HG03066 (cell line): ENCODE results near the gene RBM38.

Source experiments
- ATAC-seq: cut with Tn5 transposase; IDR thresholded peaks from one replicate; pipeline ENCODE4 v1.9.1; 2021; ENCODE audit warnings: low read depth; ENCODE audit not compliant: unreplicated experiment

Gene RBM38

DNA sequence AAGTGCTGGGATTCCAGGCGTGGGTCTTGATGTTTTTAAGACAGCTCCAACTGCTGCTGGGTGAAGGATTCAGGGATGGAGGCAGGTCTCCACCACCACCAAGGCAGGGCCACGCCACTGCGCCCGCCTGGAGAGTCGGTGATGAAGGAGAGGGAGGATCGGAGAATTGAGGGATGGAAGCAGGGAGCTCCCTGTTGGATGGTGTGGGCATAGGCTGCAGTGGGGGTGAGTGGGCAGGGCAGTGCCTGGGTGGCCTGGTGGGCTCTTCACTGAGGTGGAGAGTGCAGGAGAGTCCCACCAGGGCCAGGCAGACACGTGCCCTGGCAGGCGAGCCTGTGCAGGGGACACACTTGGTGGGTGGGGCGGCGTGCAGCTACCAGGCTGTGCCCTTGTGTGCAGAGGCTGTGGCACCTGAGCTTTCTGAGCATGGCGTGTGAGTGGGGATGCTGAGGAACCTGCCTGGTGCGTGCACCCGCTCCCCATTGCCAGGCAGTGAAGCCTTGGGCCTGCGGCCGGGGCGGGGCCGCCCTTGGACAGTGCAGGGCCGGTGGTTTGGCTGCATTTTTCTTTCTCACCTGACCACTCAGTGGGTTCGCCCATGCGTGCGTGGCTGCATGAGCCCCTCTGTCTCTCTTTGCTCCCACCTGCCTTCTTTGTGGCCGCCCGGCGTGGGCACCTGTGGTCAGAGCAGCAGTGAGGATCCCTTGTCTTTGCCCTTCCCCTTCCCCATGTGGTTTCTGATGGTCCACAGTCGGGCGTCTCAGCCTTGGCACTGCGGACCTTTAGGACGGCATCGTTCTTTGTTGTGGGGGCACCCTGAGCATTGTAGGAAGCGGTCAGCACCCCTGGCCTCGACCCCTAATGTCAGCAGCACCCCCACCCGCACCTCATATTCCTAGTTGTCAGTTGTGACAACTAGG lies 11.3 kb downstream of the RBM38 start:
- no peak for ATAC-seq

DNA sequence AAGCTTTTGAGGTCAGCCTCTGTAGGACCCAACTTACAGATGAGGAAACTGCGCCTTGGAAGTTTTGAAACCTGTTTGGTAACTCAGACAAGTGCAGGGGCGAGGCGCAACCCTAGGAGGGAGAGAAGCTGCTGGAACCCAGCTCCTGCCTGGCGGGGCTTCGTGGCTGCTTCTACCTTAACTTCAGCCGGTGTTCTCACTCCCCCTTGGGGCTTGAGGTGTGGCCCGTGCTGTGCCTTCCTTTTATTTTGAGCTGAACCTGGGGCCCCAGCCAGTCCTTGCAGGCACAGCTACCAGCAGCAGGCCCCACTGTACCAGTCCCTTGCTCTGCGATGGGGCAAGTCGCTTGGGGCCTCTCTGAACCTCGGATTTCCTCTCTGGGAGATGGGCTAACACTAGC lies 12.0 kb downstream of the RBM38 start:
- no peak for ATAC-seq

DNA sequence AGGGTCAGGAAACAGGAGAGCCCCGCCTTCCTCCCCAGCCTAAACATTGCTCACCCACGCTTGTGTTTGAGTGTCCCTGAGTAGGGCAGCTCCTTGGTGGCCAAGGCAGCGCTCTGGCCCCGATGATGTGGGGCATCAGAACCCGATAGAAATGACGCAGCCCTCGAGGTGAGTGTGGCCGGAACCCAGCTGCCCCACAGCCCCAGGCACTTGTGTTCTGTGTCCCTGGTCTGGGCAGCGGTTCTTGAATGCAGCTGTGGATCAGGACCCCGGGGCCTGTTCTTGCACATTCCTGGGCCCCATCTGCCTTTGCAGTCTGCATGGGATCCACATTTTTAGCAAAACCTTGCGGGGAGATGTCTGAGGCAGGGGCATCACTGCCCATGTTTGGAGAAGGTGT lies 12.8 kb downstream of the RBM38 start:
- ATAC-seq: no peak

DNA sequence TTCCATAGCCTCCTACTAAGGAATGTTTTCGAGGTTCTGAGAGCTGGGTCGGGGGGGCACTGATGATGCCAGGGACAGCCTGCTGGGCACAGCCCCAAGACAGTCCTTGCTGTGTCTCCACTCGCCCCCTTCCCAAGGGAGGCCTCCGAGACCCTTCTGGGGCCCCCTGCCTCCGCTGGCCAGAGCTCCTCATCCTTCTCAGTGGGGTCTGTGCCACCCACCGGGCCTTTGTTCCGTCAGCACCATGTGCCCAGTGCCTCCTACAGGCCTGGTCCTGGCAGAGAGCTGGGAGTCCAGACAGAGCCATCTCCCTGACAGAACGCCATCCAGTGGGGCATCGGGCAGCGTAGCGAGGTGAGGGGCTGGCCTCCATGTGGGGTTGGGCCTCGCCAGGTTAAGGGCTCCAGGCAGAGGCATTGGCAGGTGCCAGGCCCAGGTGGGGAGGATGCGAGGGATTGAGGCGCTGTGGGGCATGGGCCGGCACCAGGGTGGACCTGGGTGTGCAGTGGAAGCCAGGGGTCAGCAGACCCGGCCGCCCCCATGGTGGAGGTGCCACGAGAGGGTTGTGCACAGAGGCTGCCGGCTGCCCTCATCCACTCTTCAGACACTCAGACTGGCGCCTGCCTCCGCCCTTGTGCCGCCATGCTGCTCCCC lies 13.3 kb downstream of the RBM38 start:
- no peak for ATAC-seq

DNA sequence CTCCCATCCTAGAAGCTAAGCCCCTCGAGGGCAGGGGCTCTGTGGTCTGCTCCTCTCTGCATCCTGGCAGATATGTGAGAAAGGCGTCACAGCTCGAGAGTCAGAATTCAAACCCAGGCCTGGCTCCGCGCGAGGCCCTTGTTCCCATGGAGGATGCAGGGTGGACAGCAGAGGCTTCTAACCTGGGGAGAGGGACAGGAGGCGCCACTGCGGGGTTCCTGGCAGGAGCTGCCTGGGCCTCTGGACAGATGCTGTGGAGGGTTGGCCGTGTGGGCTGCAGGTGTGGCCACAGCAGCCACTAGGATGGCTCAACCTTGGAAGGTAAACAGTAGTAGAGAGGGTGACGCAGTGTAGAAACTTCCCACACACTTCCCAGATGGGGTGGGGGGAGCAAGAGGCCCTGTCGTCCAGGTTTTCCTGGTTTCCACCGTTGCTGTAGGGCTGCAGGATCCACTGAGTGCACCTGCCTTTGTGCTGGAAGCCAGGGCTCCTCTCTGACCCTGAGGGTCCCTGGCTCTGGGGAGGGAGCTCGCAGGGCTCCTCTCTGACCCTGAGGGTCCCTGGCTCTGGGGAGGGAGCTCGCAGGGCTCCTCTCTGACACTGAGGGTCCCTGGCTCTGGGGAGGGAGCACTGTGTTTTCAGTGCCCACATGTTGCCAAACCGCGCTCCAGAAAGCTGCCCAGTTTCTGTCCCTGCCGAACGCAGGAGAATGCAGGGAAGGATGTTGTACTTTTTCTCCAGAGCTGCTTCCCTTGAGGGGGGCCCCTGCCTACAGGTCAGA lies 14.2 kb downstream of the RBM38 start:
- no peak for ATAC-seq

DNA sequence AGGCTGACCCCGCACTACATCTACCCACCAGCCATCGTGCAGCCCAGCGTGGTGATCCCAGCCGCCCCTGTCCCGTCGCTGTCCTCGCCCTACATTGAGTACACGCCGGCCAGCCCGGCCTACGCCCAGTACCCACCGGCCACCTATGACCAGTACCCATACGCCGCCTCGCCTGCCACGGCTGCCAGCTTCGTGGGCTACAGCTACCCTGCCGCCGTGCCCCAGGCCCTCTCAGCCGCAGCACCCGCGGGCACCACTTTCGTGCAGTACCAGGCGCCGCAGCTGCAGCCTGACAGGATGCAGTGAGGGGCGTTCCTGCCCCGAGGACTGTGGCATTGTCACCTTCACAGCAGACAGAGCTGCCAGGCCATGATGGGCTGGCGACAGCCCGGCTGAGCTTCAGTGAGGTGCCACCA lies 16.4 kb downstream of the RBM38 start:
- no peak for ATAC-seq

DNA sequence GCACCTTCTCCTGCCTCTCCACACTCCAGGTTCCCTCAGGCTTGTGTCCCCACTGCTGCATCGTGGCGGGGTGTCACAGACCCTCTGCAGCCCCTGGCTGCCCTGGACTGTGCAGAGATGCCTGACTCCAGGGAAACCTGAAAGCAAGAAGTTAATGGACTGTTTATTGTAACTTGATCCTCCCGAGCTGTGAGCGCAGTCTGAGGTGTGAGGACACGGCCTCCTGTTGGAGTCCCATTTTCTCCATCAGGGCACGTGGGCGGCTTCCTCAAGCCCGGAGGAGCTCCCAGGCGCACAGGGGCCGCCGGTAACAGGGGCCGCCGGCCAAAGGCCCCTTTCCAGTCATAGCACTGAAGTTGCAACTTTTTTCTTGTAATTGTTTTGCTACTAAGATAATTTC lies 16.9 kb downstream of the RBM38 start:
- ATAC-seq: no peak

DNA sequence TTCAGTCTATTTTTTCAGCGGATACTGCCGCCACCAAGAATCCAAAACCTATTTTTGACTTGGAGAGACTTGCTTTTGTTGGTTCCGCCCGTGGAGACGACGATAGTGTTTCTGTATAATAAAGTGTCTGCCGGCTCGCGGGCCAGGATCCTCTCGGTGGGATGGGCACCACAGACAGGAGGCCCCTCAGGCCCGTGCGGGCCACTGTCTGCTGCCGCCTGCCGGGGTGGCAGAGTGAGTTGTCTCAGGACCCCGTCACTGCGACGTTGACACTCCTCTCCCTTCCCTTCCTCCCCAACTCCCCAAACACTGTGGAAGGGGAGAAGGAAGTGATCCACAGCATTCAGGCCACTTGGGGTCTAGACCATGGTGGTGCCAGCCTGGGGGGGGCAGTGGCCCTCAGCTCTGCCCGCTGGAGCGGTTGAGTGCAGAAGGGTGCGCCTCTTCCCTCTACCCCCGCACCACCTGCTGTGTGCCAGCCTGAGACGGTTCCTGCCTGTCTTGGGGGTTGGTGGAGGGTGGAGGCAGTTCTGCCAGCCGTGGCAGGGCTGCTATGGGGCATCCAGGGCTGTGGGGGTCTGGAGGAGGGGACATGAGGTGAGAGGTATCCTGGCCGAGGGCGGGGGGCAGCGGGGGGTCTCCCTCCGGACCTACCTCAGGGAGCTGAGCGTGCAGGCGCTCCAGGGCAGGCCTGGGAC lies 17.5 kb downstream of the RBM38 start:
- no peak for ATAC-seq

DNA sequence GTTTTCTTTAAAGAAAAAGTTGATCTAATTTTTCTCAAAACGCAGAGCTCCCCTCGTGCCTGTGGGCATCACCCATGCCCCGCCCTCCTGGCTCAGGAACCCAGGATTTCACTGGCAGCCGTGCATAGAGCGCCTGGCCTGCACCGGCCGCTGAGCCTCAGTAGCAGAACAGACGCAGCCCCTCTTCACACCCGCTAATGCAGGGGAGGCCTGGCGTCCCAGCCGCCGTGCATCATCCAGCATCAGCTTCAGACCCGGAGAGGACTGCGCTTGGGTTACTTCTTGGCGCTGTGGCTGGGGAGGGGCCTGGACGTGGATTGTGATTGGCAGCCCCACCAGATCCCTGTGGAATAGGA lies 18.1 kb downstream of the RBM38 start:
- no peak for ATAC-seq

DNA sequence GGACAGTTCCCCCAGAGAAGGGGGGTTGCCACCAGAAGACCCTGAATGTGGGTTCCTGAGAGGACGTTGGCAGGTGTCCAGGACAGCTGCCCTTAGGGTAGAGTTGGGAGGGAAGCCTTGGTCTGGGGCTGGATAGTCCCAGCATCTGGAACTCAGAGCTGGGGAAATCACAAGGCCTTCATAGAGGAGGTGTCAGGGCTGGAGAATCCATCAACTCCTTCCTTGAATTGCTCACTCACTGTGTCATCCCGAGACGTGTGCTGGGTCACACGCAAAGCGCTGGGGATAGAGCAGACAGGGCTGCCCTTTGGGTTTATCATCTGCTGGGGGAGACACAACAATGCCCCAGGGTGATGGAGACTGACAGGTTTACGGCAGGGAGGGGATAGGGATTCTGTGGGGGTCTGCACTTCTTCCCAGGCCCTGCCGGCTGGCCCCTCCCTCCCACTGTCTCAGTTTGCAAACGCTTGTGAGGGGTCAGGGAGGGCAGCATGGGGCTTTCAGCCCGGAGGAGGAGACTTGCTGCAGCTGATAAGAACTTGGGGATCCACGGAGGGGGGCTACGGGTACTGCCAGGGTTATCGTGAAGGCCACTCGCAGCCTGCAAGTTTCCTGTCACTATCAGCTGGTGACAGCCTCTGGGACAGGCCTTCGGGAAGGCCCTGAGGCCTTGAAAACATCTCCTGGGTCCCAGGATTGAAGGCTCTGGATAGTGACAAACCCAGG lies 18.6 kb downstream of the RBM38 start:
- ATAC-seq: no peak

DNA sequence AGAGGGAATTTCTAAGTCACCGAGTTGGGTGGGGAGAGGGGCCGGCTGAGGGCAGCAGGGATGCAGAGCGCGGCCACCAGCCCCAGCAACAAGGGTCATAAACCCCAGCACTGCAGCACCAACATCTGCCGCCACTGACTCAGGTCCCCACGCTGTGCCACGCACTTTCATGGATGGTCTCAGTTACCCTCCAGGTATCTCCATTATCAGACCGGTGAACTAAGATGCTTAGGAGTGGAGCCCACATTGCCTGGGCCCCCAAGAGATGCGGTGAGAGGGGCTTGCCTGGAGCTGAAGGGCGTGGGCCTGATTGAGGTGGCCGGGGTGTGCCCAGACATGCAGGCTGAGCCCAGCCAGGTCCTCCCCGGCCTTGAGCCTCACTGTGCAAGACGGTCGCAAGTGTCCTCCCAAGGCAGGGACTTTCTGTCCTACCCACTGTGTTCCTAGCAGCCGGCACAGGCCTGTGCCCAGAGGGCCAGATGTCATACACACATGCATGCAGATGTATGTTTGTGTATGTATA lies 19.3 kb downstream of the RBM38 start:
- no peak for ATAC-seq

DNA sequence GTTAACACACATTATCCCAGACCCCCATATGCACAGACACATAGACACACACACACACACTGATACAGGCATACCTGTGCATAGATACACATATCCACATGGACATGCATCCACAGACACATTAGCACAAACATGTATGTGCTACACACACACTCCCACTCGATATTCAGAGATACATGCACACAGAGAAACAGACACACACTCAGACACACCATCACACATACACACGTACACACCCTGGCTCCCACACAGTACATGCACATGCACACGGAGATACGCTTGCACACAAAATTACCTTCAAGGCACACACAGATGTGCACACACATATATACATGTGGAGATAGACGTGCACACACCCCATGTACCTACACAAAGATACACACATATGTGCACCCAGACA lies 19.7 kb downstream of the RBM38 start:
- no peak for ATAC-seq

DNA sequence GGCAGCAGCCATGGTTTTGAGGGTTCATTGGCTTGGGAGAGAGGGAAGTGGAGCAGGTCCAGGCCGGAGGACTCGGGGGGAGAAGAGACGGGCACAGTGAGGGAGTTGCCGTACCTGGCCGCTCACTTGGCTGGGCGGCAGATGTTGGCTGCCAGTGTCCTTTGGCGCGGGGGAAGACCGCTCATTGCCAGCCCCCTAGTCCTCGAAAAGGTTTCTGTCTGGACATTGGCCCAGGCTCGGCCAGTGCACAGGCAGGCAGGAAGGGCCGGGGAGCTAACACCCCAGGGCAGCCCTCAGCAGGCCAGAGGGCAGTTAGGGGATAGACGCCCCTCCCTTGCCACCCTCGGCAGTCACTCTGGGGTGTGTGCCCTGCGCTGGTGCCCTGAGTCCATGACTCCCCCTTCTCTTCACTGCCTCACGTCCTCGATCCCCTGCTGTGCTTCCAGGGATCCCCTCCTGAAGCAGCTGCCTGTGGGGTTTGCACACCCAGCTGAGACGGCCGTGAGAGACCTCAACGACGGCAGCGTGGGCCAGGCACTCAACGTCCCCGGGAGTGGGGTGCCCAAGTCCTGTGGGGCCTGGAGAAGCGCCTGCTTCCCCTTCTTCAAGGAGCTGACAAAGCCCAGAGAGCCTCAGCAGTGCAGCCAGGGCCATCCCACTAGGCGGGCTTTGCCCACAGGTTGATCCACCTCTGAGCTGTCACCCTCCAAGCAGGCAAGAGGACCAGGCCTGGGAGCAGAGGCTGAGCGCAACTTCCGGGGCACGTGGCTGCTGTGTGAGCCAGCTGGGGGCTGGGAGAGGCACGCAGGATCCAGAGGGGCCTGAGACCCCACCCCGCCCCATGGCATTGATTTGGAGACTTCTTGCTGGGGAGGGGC lies 20.4 kb downstream of the RBM38 start:
- no peak for ATAC-seq

DNA sequence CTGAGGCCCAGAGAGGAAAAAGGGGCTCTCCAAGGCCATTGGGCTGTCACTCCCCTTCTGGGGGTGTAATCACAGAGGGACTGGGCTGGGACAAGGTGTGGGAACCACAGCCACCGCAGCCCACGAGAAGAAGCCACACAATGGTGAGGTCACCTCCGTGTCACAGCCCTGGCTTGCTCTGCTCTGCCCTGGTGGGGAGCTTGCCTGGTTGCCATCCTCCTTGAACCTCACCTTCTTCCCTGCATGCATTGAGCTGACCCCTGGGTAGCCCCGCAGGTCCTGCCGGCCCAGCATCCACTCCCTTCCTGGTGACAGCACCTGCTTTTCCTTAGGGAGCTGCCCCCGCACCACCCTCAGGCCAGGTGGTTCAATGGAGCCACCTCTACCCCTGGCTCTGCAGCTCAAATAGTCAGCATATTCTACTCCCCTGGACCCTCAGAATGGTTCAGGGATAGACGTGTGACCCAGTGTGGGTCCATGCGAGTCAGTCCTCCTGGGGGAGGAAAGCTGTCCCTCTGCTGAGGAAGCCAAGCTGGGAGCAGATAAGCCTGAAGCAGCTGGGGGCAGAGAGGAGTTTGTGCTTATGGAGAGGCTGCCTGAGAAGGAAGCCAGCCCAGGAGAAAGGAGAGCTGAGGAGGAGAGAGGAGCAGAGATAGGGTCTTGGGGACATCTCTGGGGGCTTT lies 21.3 kb downstream of the RBM38 start:
- ATAC-seq: no peak

DNA sequence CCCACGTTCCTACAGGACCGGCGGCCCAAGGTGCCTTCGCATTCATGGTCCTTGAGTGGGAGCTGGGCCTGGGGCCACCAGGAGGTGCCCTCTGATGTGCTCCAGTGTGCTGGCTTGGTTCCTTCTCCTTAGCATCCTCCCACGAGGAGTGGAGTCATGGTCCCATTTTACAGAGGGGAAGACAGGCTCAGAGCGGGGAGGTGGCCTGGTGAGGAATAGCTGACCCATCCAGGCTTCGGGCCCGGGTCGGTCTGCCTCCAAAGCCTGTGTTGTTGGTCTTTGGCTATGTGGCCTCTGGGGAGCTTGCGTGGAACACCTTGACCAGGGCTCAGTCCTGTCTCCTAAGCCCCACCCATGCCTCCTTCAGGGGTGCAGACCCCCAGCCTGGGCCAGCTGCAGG lies 22.8 kb downstream of the RBM38 start:
- ATAC-seq: no peak

DNA sequence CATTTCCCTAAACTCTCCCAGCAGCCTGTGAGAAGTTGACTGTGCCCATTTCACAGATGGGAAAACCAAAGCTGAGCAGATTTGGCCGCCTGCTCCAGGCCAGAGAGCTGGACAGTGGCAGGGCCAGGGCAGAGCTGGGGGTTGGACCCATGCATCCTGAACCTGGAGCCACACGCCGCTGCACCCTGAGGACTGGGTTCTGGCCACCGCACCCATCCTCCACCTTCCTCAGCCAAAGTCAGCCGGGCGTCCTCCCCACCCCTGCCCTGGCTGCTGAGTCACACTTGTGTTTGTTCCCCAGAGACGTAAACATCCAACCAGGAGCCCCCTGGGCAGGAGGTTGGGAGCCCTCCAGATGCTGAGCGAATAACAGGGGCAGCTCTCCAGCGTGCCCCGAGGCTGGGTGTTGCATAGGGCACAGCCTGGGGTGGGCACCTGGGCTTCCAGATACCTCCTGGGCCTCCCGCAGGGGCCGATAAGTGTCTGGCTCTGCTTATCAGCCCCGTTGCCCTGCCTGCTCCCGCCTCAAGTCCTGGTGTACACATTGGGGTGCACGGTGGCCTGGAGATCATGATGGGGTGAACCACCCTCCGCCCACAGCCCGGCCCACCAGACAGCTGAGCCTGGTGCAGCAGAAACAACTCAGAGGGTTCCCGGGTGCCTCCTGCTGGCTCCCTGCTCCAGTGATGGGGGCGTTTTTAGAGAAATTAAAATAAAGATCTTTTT lies 23.8 kb downstream of the RBM38 start:
- no peak for ATAC-seq

DNA sequence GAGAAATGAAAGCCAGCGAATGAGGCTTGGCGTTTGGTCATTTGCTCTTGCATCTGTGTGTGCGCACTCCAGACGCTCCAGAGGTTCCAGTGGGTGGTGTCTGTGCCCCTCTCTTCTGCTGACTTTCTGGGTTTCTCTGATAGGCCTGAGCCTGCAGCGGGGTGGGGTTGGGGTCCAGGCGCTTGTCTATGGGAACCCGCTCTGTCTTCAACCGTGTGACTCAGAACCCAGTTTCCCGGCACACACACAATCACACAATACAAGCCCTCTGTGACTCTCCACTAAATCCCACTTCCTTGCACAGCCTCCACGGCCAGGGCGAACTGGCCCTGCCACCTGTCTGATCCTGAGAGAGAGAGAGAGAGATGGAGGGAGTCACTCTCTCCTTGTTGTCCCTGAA lies 24.6 kb downstream of the RBM38 start:
- ATAC-seq: no peak
